IMR-90 (cell line): ENCODE results near the gene SAMD5. TPM values are rescaled to one million over a fixed set of nuclear protein-coding genes. Genes with fewer than 3 reads are reported as not detected.

Source experiments
- ATAC-seq: fragments of 200-7000 bp; cut with Tn5 transposase; 2 replicates; pipeline ENCODE4 v1.9.1; 2020; ENCODE audit warnings: low read depth, mild to moderate bottlenecking, moderate library complexity
- BruUV-seq: library from RNA; stranded (reverse); fragments of 400-500 nt; replicated peaks from 2 replicates; lab custom pipeline; 2021; lab: Mats Ljungman, UMichigan
- CTCF ChIA-PET: fragments of 300-600 bp; formaldehyde crosslinking; extraction: SDS; loops from one replicate; lab custom pipeline; 2021; ENCODE audit warnings: antibody characterized with exemption; lab: Yijun Ruan, JAX
- POLR2A ChIA-PET: fragments of 300-600 bp; sonication (Branson Sonifier 250); formaldehyde crosslinking; loops from one replicate; lab custom pipeline; 2022; ENCODE audit warnings: antibody characterized with exemption; ENCODE audit not compliant: unreplicated experiment; lab: Charles Lee
- DNase-seq: peaks from one replicate; pipeline ENCODE4 v3.0.0; 2013
- H2AFZ ChIP-seq: replicated peaks from 2 replicates; pipeline ENCODE3; 2013; ENCODE audit warnings: low read length, mild to moderate bottlenecking; ENCODE audit not compliant: poor library complexity
- H2AK5ac ChIP-seq: 2 replicates; pipeline ENCODE4 v1.6.1; 2013; ENCODE audit warnings: low read depth, low read length, inconsistent platforms
- H2AK9ac ChIP-seq: replicated peaks from 2 replicates; pipeline ENCODE3; 2013; ENCODE audit warnings: mild to moderate bottlenecking, low read depth, low read length, moderate library complexity; ENCODE audit not compliant: poor library complexity
- H2BK120ac ChIP-seq: 2 replicates; pipeline ENCODE4 v1.6.1; 2013; ENCODE audit warnings: low read depth, low read length, inconsistent platforms
- H2BK15ac ChIP-seq: 3 replicates; pipeline ENCODE4 v1.6.1; 2013; ENCODE audit warnings: low read depth, low read length, inconsistent platforms
- H2BK20ac ChIP-seq: 2 replicates; pipeline ENCODE4 v1.6.1; 2013; ENCODE audit warnings: low read depth, mild to moderate bottlenecking, inconsistent platforms, low read length, moderate library complexity
- H2BK5ac ChIP-seq: 2 replicates; pipeline ENCODE4 v1.6.1; 2013; ENCODE audit warnings: mild to moderate bottlenecking, low read depth, low read length, inconsistent platforms; ENCODE audit not compliant: poor library complexity, severe bottlenecking
- H3K14ac ChIP-seq: replicated peaks from 2 replicates; pipeline ENCODE4 v1.6.1; 2013; ENCODE audit warnings: low read depth, low read length, inconsistent platforms
- H3K18ac ChIP-seq: 2 replicates; pipeline ENCODE4 v1.6.1; 2013; ENCODE audit warnings: low read depth, low read length, control low read depth
- H3K23ac ChIP-seq: 2 replicates; pipeline ENCODE4 v1.6.1; 2013; ENCODE audit warnings: low read depth, low read length, inconsistent platforms
- H3K27ac ChIP-seq: 2 replicates; pipeline ENCODE4 v1.5.1; 2013; ENCODE audit warnings: mild to moderate bottlenecking, control low read depth, low read length; ENCODE audit not compliant: insufficient read depth
- H3K27me3 ChIP-seq: 2 replicates; pipeline ENCODE4 v1.6.1; 2013; ENCODE audit warnings: low read length; ENCODE audit not compliant: control insufficient read depth, insufficient read depth
- H3K36me3 ChIP-seq: 2 replicates; pipeline ENCODE4 v1.6.1; 2013; ENCODE audit warnings: low read length, mixed read lengths; ENCODE audit not compliant: control insufficient read depth, insufficient read depth
- H3K4ac ChIP-seq: 2 replicates; pipeline ENCODE4 v1.6.1; 2013; ENCODE audit warnings: low read depth, low read length, inconsistent platforms
- H3K4me1 ChIP-seq: 2 replicates; pipeline ENCODE4 v1.6.1; 2013; ENCODE audit warnings: low read length, mixed read lengths; ENCODE audit not compliant: control insufficient read depth, insufficient read depth
- H3K4me2 ChIP-seq: 2 replicates; pipeline ENCODE4 v1.6.1; 2013; ENCODE audit warnings: low read depth, mild to moderate bottlenecking, control low read depth, low read length, moderate library complexity
- H3K4me3 ChIP-seq: 2 replicates; pipeline ENCODE4 v1.5.1; 2013; ENCODE audit warnings: low read depth, mild to moderate bottlenecking, control low read depth, low read length, moderate library complexity; ENCODE audit not compliant: insufficient read depth
- H3K56ac ChIP-seq: 2 replicates; pipeline ENCODE4 v1.6.1; 2013; ENCODE audit warnings: low read length, inconsistent platforms; ENCODE audit not compliant: insufficient read depth; ENCODE audit errors: extremely low read depth
- H3K79me1 ChIP-seq, 2 experiments: 2 replicates each; pipeline ENCODE4 v1.6.1; 2013; ENCODE audit warnings: low read length in 2 of 2, inconsistent platforms in 1 of 2, low read depth in 1 of 2
- H3K9ac ChIP-seq: 2 replicates; pipeline ENCODE4 v1.6.1; 2013; ENCODE audit warnings: low read depth, low read length, control low read depth
- H3K9me1 ChIP-seq: 2 replicates; pipeline ENCODE4 v1.6.1; 2013; ENCODE audit warnings: low read length, inconsistent platforms; ENCODE audit not compliant: insufficient read depth
- H3K9me3 ChIP-seq: 2 replicates; pipeline ENCODE4 v1.6.1; 2013; ENCODE audit warnings: low read length; ENCODE audit not compliant: control insufficient read depth, insufficient read depth
- H4K20me1 ChIP-seq: 2 replicates; pipeline ENCODE4 v1.6.1; 2013; ENCODE audit warnings: low read length, inconsistent platforms; ENCODE audit not compliant: insufficient read depth
- H4K5ac ChIP-seq: 2 replicates; pipeline ENCODE4 v1.6.1; 2013; ENCODE audit warnings: mild to moderate bottlenecking, low read depth, low read length, control low read depth
- H4K8ac ChIP-seq, 2 experiments: 2 replicates each; pipeline ENCODE4 v1.6.1; 2013; ENCODE audit warnings: low read depth in 2 of 2, low read length in 2 of 2, control low read depth in 1 of 2, inconsistent platforms in 1 of 2
- H4K91ac ChIP-seq: 2 replicates; pipeline ENCODE4 v1.6.1; 2013; ENCODE audit warnings: low read depth, low read length, inconsistent platforms; ENCODE audit not compliant: insufficient read depth
- BHLHE40 ChIP-seq: fragments of 150-350 bp; IDR thresholded peaks from 2 replicates; pipeline ENCODE4 v1.6.1; 2016; ENCODE audit warnings: mild to moderate bottlenecking, low read depth, low read length
- CEBPB ChIP-seq: IDR thresholded peaks from 2 replicates; pipeline ENCODE4 v1.6.1; 2012; ENCODE audit warnings: low read depth, low read length, improper control_type of control experiment
- CHD1 ChIP-seq: IDR thresholded peaks from 2 replicates; pipeline ENCODE4 v1.6.1; 2012; ENCODE audit warnings: low read depth, low read length, improper control_type of control experiment
- MXI1 ChIP-seq: IDR thresholded peaks from 2 replicates; pipeline ENCODE4 v1.6.1; 2012; ENCODE audit warnings: low read depth, mild to moderate bottlenecking, low read length, moderate library complexity, borderline replicate concordance
- NFE2L2 ChIP-seq: fragments of 150-350 bp; IDR thresholded peaks from 2 replicates; pipeline ENCODE4 v1.6.1; 2016; ENCODE audit warnings: low read depth, mild to moderate bottlenecking, low read length
- RAD21 ChIP-seq: IDR thresholded peaks from 2 replicates; pipeline ENCODE4 v1.6.1; 2012; ENCODE audit warnings: low read length, improper control_type of control experiment
- WGBS, 2 experiments: methylation state at CpG; one replicate each; pipeline versions ENCODE4 v1.1.5 to v1.1.7; 2013; ENCODE audit warnings: missing lambda C conversion rate in 2 of 2; ENCODE audit not compliant: insufficient read length in 1 of 2; ENCODE audit errors: extremely low coverage in 2 of 2; 5-methylcytosine and 5-hydroxymethylcytosine counted together
- dilution Hi-C: fragments of 300-500 bp; cut with HindIII; formaldehyde crosslinking; loops from one replicate; pipeline ENCODE4 v1.14.3; 2018; ENCODE audit warnings: low sequenced_read_pairs; ENCODE audit not compliant: unreplicated experiment
- in situ Hi-C: fragments of 300-500 bp; cut with MboI; formaldehyde crosslinking; loops from 3 replicates; pipeline ENCODE4 v1.14.3; 2019; ENCODE audit warnings: low sequenced_read_pairs, inconsistent platforms, mixed read lengths
- intact Hi-C: fragments of 100-400 bp; cut with micrococcal nuclease; formaldehyde crosslinking; loops from 2 replicates; pipeline ENCODE4 v1.10.0; 2022
- polyA plus RNA-seq, 3 experiments: library from polyadenylated mRNA; depleted of rRNA; stranded (reverse); fragments of >200 nt; gene quantifications; 2 replicates each; pipeline ENCODE4 v1.2.3, GENCODE V29; 2012; ENCODE audit warnings: low replicate concordance in 1 of 3
- total RNA-seq: library from RNA; depleted of rRNA; stranded (reverse); fragments of >200 nt; gene quantifications from 2 replicates; pipeline ENCODE4 v1.2.3, GENCODE V29; 2012
- TF ChIP-seq, protein P1 (sequence below): fragments of 150-350 bp; IDR thresholded peaks from 2 replicates; pipeline ENCODE4 v1.6.1; 2017; ENCODE audit warnings: mild to moderate bottlenecking, antibody characterized with exemption, low read length, low read depth

The SAMD5 gene
- total and polyA plus RNA-seq, 2 of the 4 experiments (the other 2 are of a cell fraction): 1.0 to 1.6 TPM

DNA sequence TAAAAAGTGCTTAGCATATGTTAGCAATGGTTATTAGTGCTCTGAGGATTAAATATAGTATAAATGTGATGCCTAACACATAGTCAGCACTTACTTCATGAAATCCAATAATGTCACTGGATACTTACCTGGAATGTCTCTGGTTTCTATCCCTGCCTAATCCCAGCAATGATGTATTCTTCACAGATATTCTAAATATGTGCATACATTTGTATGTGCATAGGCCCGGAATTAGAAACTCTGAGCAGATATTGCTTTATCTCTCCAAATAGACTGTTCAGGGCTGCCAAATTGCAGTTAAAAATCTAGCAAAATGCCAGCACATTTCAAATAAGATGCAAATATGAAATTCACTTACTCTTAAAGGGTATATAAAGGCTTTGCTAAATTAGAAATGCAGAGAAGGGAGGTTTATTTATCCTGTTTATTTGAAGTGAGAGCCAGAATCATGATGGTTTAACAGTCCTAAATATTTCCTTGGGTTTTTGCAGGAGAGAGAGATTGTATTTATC is 81.3 kb downstream of the SAMD5 start:
- H3K4ac ChIP-seq: no peak overlapping the region
- no peak overlapping the region for H2BK5ac ChIP-seq
- no peak overlapping the region for H3K18ac ChIP-seq
- intact Hi-C loops: no loop called here
- no peak overlapping the region for H3K23ac ChIP-seq
- H3K4me1 ChIP-seq: no peaks in the 10 kb centered on the region
- no peaks in the 10 kb centered on the region for H4K20me1 ChIP-seq
- H2BK15ac ChIP-seq: no peak overlapping the region
- ChIA-PET CTCF (no interaction called here), POLR2A (no interaction called here)
- H3K27me3 ChIP-seq: no peaks in the 10 kb centered on the region; the same call in 1 of the 2 replicates
- dilution Hi-C loops: no loop called here
- H2BK120ac ChIP-seq: no peak overlapping the region
- no peak for TF ChIP-seq CEBPB
- TF ChIP-seq, protein P1, sequence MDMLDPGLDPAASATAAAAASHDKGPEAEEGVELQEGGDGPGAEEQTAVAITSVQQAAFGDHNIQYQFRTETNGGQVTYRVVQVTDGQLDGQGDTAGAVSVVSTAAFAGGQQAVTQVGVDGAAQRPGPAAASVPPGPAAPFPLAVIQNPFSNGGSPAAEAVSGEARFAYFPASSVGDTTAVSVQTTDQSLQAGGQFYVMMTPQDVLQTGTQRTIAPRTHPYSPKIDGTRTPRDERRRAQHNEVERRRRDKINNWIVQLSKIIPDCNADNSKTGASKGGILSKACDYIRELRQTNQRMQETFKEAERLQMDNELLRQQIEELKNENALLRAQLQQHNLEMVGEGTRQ: no peak
- no peak for TF ChIP-seq RAD21
- TF ChIP-seq NFE2L2: no peak
- TF ChIP-seq BHLHE40: no peak
- TF ChIP-seq MXI1: no peak
- no peak for TF ChIP-seq CHD1
- no CpG with 5 or more reads among the region's 1 CpG for WGBS, 2 experiments
- H2AFZ ChIP-seq: no peak overlapping the region
- H3K27ac ChIP-seq: no peak overlapping the region
- DNase-seq (no peak), ATAC-seq (no peak)
- no peak overlapping the region for H4K8ac ChIP-seq
- H2AK5ac ChIP-seq: no peak overlapping the region
- no peak overlapping the region for H3K14ac ChIP-seq
- H3K36me3 ChIP-seq: no peaks in the 10 kb centered on the region
- H3K4me2 ChIP-seq: no peak overlapping the region
- no peaks in the 10 kb centered on the region for H3K9me3 ChIP-seq
- no peaks in the 10 kb centered on the region for H3K79me1 ChIP-seq
- no peaks in the 10 kb centered on the region for H3K9me1 ChIP-seq
- H3K9ac ChIP-seq: no peak overlapping the region
- no TSS peak for BruUV-seq
- H4K5ac ChIP-seq: no peak overlapping the region
- H4K91ac ChIP-seq: no peak overlapping the region
- in situ Hi-C loops: no loop called here
- no peak overlapping the region for H3K56ac ChIP-seq
- no peak overlapping the region for H2AK9ac ChIP-seq
- H2BK20ac ChIP-seq: no peak overlapping the region
- H3K4me3 ChIP-seq: no peak overlapping the region
